Progenitor cell of endocrine pancreas (in vitro differentiated cells): ENCODE data around the gene TNFRSF8. TPM values are rescaled to one million over a fixed set of nuclear protein-coding genes. Genes with fewer than 3 reads are reported as not detected.
A peak's percentile ranks its signal among the peaks of the same experiment; 100 is the strongest.

ENCODE experiments used
- DNase-seq: peaks from one replicate; pipeline ENCODE4 v3.0.0; 2021; ENCODE audit warnings: low spot score; ENCODE audit not compliant: unreplicated experiment
- H3K27ac Mint-ChIP-seq: 2 replicates; pipeline ENCODE4 v1.8.0; 2021; ENCODE audit warnings: mild to moderate bottlenecking, moderate library complexity, mixed read lengths
- H3K27me3 Mint-ChIP-seq: 2 replicates; pipeline ENCODE4 v1.8.0; 2021; ENCODE audit warnings: mixed read lengths
- H3K36me3 Mint-ChIP-seq: 2 replicates; pipeline ENCODE4 v1.8.0; 2022; ENCODE audit warnings: mixed read lengths; ENCODE audit not compliant: insufficient read depth
- H3K4me1 Mint-ChIP-seq: 2 replicates; pipeline ENCODE4 v1.8.0; 2021; ENCODE audit warnings: low read depth, mixed read lengths
- H3K4me3 Mint-ChIP-seq: 2 replicates; pipeline ENCODE4 v1.8.0; 2021; ENCODE audit warnings: low read depth, mild to moderate bottlenecking, moderate library complexity, mixed read lengths
- H3K9me3 Mint-ChIP-seq: 2 replicates; pipeline ENCODE4 v1.8.0; 2021; ENCODE audit warnings: low read depth, mixed read lengths
- total RNA-seq: library from RNA; stranded (reverse); gene quantifications from 2 replicates; pipeline ENCODE4 v1.2.1, GENCODE V29; 2021
- TF ChIP-seq, protein P1 (sequence below): fragments of 200-600 bp; sonication (generic); IDR thresholded peaks from one replicate; pipeline ENCODE4 v1.5.0; 2021; ENCODE audit warnings: antibody characterized with exemption, mild to moderate bottlenecking; ENCODE audit not compliant: unreplicated experiment

Gene TNFRSF8
- total RNA-seq, 1 donor from 2014 or later, result not detected

DNA sequence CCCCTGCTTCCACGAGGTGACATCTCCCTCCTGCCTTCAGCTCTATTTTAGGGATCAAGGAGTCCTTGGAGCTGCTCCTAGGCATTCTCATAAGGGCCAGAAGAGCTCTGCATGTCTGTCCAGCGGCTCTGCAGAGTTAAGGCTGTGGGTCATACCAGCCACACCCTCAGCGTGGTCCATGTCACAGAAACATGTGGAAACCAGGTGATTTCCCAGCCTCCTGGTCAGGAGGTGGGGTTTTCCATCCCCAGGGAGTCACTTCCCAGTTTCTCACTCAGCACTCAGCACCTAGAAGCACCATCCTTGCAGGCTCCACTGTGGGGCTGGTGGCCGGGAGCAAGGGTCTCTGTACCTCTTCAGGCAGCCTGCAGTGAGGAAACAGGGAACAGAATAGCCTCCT is 102.2 kb downstream of the TNFRSF8 start:
- Mint-ChIP-seq H3K9me3 (no peaks in the 10 kb centered on the region), H3K27ac (no peak overlapping the region), H3K4me1 (peaks cover 1% of the 10 kb centered on the region), H3K4me3 (no peak overlapping the region), H3K36me3 (no peaks in the 10 kb centered on the region), H3K27me3 (peaks cover 66% of the 10 kb centered on the region)
- TF ChIP-seq, protein P1, sequence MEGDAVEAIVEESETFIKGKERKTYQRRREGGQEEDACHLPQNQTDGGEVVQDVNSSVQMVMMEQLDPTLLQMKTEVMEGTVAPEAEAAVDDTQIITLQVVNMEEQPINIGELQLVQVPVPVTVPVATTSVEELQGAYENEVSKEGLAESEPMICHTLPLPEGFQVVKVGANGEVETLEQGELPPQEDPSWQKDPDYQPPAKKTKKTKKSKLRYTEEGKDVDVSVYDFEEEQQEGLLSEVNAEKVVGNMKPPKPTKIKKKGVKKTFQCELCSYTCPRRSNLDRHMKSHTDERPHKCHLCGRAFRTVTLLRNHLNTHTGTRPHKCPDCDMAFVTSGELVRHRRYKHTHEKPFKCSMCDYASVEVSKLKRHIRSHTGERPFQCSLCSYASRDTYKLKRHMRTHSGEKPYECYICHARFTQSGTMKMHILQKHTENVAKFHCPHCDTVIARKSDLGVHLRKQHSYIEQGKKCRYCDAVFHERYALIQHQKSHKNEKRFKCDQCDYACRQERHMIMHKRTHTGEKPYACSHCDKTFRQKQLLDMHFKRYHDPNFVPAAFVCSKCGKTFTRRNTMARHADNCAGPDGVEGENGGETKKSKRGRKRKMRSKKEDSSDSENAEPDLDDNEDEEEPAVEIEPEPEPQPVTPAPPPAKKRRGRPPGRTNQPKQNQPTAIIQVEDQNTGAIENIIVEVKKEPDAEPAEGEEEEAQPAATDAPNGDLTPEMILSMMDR, result no peak
- DNase-seq, result no peak

DNA sequence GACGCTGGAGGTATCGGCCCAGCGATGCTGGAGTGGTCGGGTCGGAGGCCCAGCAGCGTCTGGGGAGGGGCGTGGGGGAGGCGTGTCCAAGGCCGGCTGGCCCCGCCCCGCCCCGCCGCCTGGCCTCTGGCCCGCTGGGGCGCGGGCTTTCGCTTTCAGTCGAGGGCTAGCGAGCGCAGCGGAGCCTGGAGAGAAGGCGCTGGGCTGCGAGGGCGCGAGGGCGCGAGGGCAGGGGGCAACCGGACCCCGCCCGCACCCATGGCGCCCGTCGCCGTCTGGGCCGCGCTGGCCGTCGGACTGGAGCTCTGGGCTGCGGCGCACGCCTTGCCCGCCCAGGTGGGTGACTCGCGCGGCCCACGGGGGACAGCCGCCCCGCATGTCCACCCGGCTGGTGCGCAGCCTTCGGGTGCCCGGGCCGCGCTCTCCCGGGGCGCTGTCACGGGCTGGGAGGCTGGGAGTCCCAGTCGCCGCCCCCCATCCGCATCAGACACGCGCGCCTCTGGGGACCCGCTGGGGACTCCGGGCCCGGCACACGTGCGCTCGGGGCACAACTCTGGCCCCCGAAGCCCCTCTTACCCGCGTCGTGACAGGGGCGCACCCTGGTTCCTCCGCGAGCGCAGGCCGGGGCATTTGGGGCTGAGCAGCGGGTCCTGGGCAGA is 103.9 kb downstream of the TNFRSF8 start, which contains the start of gene TNFRSF1B:
Gene TNFRSF1B, plus strand, starts transcription at position 158 of the 659 bp plus-strand sequence. Its CDS starts 101 bp downstream, at position 259.
- DNase-seq, result peak; percentile 18
- H3K4me3 Mint-ChIP-seq, result peak within 1 kb of the TSS; percentile 26

DNA sequence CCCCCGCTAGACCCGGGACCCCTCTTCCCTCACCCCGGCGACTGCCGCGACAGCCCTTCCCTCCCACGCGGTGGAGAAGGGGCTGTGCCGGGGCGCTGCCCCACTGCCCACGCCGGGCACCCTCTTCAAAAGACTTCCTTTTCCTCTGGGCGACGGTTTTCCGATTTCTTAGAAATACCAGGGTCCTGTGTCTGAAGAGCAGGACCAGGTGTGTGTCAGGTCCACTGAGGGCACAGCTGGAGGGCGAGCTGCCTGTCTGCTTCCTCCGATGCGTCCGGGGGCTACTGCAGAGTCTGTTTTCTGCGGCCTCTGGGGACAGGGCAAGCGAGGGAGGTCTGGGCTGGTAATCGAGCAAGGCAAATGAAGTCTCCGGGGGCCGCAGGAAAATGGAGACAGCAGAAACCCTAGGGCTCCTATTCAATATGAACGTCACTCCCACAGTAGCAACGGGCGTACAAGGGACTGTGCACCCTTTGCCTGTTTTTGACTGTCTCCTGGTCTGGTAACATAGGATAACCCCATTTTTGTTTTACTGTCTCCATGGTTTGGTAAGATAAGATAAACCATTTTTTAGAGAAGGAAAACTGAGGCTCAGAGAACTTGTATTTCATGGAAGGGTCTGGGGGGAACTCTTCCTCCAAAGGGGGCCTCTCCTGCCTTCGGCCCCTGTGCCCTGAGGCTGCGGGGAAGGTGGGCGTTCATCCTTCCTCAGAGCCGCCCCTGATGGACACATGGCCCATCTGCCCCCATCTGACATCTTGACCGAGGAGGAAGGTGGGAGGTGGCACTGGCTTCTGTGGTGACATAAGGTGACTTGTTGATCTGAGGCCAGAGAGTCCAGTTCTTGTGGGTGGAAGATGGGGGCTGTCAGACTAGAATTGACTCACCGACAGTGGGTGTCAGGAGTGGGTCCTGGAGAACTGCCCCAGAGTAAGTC is 104.7 kb downstream of the TNFRSF8 start:
- TF ChIP-seq, protein P1, result no peak
- Mint-ChIP-seq H3K27ac (no peak overlapping the region), H3K4me1 (peaks cover 1% of the 10 kb centered on the region), H3K36me3 (no peaks in the 10 kb centered on the region), H3K27me3 (peaks cover 76% of the 10 kb centered on the region), H3K9me3 (no peaks in the 10 kb centered on the region), H3K4me3 (no peak overlapping the region)
- no peak for DNase-seq

More for the DNA sequence above, 103.9 kb downstream of the TNFRSF8 start, which contains the start of gene TNFRSF1B:
- peaks cover 1% of the 10 kb centered on the region for H3K4me1 Mint-ChIP-seq
- no peaks in the 10 kb centered on the region for H3K36me3 Mint-ChIP-seq
- no peak within 1 kb of the TSS for H3K27ac Mint-ChIP-seq
- H3K9me3 Mint-ChIP-seq, result no peaks in the 10 kb centered on the region
- H3K27me3 Mint-ChIP-seq, result peaks cover 76% of the 10 kb centered on the region
- TF ChIP-seq, protein P1, result no peak

DNA sequence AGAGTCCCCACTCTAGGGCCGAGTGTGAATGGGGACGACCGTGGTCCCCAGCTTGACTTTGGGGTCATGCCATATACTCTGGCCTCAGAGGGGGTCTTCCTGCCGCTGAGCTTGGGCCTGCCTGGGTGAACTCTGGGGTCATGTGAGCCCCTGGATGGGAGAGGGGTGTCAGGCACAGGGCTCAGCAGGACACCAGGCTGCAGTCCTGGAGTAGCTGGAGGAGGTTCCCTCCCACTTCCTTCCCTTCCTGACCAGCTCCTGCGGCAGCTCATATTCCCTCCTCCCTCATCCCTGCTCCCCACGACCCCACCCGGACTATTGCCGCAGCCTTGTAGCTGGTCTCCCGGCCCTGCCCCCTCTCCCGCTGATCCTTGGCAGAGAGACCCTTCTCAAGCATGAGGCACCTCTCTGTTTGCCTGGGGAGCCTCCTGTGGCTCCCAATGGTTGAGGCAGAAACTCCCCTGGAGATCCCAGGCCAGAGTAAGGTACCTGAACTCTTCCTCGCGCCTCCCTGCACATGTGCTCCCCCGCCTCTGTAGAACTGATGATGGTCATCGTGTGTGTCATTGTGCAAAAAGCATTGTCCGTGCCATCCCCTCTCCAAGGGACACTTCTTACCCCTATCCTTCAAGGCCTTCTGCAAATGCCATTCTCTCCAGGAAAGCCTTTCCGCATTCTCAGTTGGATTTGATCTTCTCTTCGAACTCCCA is 105.5 kb downstream of the TNFRSF8 start:
- no peaks in the 10 kb centered on the region for H3K9me3 Mint-ChIP-seq
- no peaks in the 10 kb centered on the region for H3K36me3 Mint-ChIP-seq
- H3K4me3 Mint-ChIP-seq, result no peak overlapping the region
- H3K27me3 Mint-ChIP-seq, result peaks cover 69% of the 10 kb centered on the region
- no peak overlapping the region for H3K27ac Mint-ChIP-seq
- TF ChIP-seq, protein P1, result no peak
- no peak for DNase-seq
- peaks cover 1% of the 10 kb centered on the region for H3K4me1 Mint-ChIP-seq
